HFFc6 (cell line): ENCODE data around the gene CDY2B. TPM values are rescaled to one million over a fixed set of nuclear protein-coding genes. Genes with fewer than 3 reads are reported as not detected.
"Not testable (repeated sequence)": the region's sequence is repeated elsewhere in the genome, so short reads cannot be mapped to it uniquely, and the experiment has no call there.

Experiments
- DNase-seq: peaks from one replicate; pipeline ENCODE4 v3.0.0-alpha.2; 2018
- H3K27ac Mint-ChIP-seq: 2 replicates; pipeline ENCODE4 v1.8.0; 2020; ENCODE audit warnings: mild to moderate bottlenecking, mixed read lengths
- H3K27me3 Mint-ChIP-seq: 2 replicates; pipeline ENCODE4 v1.8.0; 2021; ENCODE audit warnings: mild to moderate bottlenecking, moderate library complexity, mixed read lengths; ENCODE audit not compliant: insufficient read depth
- H3K36me3 Mint-ChIP-seq: 2 replicates; pipeline ENCODE4 v1.8.0; 2021; ENCODE audit warnings: low read depth, mixed read lengths
- H3K4me1 Mint-ChIP-seq: 2 replicates; pipeline ENCODE4 v1.8.0; 2020; ENCODE audit warnings: low read depth, mixed read lengths
- H3K4me3 Mint-ChIP-seq: 2 replicates; pipeline ENCODE4 v1.8.0; 2020; ENCODE audit warnings: mild to moderate bottlenecking, moderate library complexity, mixed read lengths
- H3K9me3 Mint-ChIP-seq: 2 replicates; pipeline ENCODE4 v1.8.0; 2020; ENCODE audit warnings: mild to moderate bottlenecking, mixed read lengths
- long read RNA-seq: library from polyadenylated mRNA; unstranded; transcript quantifications from one replicate; pipeline ENCODE4 v2.0.0, GENCODE V29; 2019
- total RNA-seq, 6 experiments: library from RNA; stranded (reverse); fragmentation: NEBNext Ultra II Directional; extraction: Animal tissue kit (Norgen Biotek cat#: 25700); gene quantifications; 2 replicates in 1 of 6; 3 replicates in 5 of 6; pipeline ENCODE4 v1.2.3, GENCODE V29; 2021

Gene CDY2B
- not detected for total RNA-seq
- long read RNA-seq = 0 reads

- not testable (repeated sequence) for H3K4me1 Mint-ChIP-seq, H3K36me3 Mint-ChIP-seq, H3K27me3 Mint-ChIP-seq, DNase-seq, H3K4me3 Mint-ChIP-seq, H3K9me3 Mint-ChIP-seq, H3K27ac Mint-ChIP-seq
Observed at GRCh38 chrY:17880120-17880519, at the start of gene CDY2B. CDY2B (minus strand) TSS chrY:17880220; CDS start chrY:17879892, 328 bp downstream.

GRCh38 chrY:17908009-17908408, 28.0 kb upstream of the CDY2B start:
- H3K4me3 Mint-ChIP-seq, H3K4me1 Mint-ChIP-seq, H3K27me3 Mint-ChIP-seq, DNase-seq, H3K36me3 Mint-ChIP-seq, H3K9me3 Mint-ChIP-seq, H3K27ac Mint-ChIP-seq: not testable (repeated sequence)

GRCh38 chrY:17907351-17907750, 27.3 kb upstream of the CDY2B start:
- H3K36me3 Mint-ChIP-seq, H3K9me3 Mint-ChIP-seq, DNase-seq, H3K27ac Mint-ChIP-seq, H3K27me3 Mint-ChIP-seq, H3K4me1 Mint-ChIP-seq, H3K4me3 Mint-ChIP-seq: not testable (repeated sequence)

GRCh38 chrY:17881697-17882096, 1.7 kb upstream of the CDY2B start:
- H3K4me1 Mint-ChIP-seq, H3K9me3 Mint-ChIP-seq, DNase-seq, H3K27me3 Mint-ChIP-seq, H3K4me3 Mint-ChIP-seq, H3K27ac Mint-ChIP-seq, H3K36me3 Mint-ChIP-seq: not testable (repeated sequence)

- DNase-seq, H3K36me3 Mint-ChIP-seq, H3K9me3 Mint-ChIP-seq, H3K4me1 Mint-ChIP-seq, H3K27ac Mint-ChIP-seq, H3K27me3 Mint-ChIP-seq, H3K4me3 Mint-ChIP-seq: not testable (repeated sequence)
Observed at GRCh38 chrY:17876767-17877166, 3.3 kb downstream of the CDY2B start.

GRCh38 chrY:17875401-17875800, 4.6 kb downstream of the CDY2B start:
- H3K4me3 Mint-ChIP-seq = not testable (repeated sequence)

GRCh38 chrY:17871194-17871903, 8.7 kb downstream of the CDY2B start:
- H3K4me3 Mint-ChIP-seq, H3K27me3 Mint-ChIP-seq, H3K9me3 Mint-ChIP-seq, H3K27ac Mint-ChIP-seq, DNase-seq, H3K36me3 Mint-ChIP-seq, H3K4me1 Mint-ChIP-seq: not testable (repeated sequence)

More at GRCh38 chrY:17875401-17875800, 4.6 kb downstream of the CDY2B start:
- H3K9me3 Mint-ChIP-seq, H3K36me3 Mint-ChIP-seq, DNase-seq, H3K27me3 Mint-ChIP-seq, H3K4me1 Mint-ChIP-seq, H3K27ac Mint-ChIP-seq: not testable (repeated sequence)

- not testable (repeated sequence) for DNase-seq, H3K36me3 Mint-ChIP-seq, H3K27ac Mint-ChIP-seq, H3K9me3 Mint-ChIP-seq, H3K27me3 Mint-ChIP-seq, H3K4me1 Mint-ChIP-seq, H3K4me3 Mint-ChIP-seq
Observed at GRCh38 chrY:17870737-17871136, 9.3 kb downstream of the CDY2B start.

GRCh38 chrY:17867850-17868249, 12.2 kb downstream of the CDY2B start:
- H3K4me1 Mint-ChIP-seq, H3K9me3 Mint-ChIP-seq: not testable (repeated sequence)

GRCh38 chrY:17860634-17861033, 19.4 kb downstream of the CDY2B start:
- H3K36me3 Mint-ChIP-seq, H3K27me3 Mint-ChIP-seq, H3K9me3 Mint-ChIP-seq, H3K4me3 Mint-ChIP-seq, H3K27ac Mint-ChIP-seq, DNase-seq, H3K4me1 Mint-ChIP-seq: not testable (repeated sequence)

More at GRCh38 chrY:17867850-17868249, 12.2 kb downstream of the CDY2B start:
- H3K27ac Mint-ChIP-seq, DNase-seq, H3K4me3 Mint-ChIP-seq, H3K27me3 Mint-ChIP-seq, H3K36me3 Mint-ChIP-seq: not testable (repeated sequence)

GRCh38 chrY:17856963-17857848, 22.8 kb downstream of the CDY2B start:
- not testable (repeated sequence) for H3K27ac Mint-ChIP-seq, H3K4me1 Mint-ChIP-seq, H3K9me3 Mint-ChIP-seq

GRCh38 chrY:17856508-17856907, 23.5 kb downstream of the CDY2B start:
- not testable (repeated sequence) for H3K27ac Mint-ChIP-seq, DNase-seq, H3K9me3 Mint-ChIP-seq, H3K36me3 Mint-ChIP-seq, H3K4me1 Mint-ChIP-seq, H3K4me3 Mint-ChIP-seq, H3K27me3 Mint-ChIP-seq

More at GRCh38 chrY:17856963-17857848, 22.8 kb downstream of the CDY2B start:
- not testable (repeated sequence) for DNase-seq, H3K4me3 Mint-ChIP-seq, H3K36me3 Mint-ChIP-seq, H3K27me3 Mint-ChIP-seq

- not testable (repeated sequence) for H3K4me3 Mint-ChIP-seq, DNase-seq, H3K27ac Mint-ChIP-seq, H3K27me3 Mint-ChIP-seq, H3K4me1 Mint-ChIP-seq, H3K36me3 Mint-ChIP-seq, H3K9me3 Mint-ChIP-seq
Observed at GRCh38 chrY:17849131-17849530, 30.9 kb downstream of the CDY2B start.

GRCh38 chrY:17832149-17832548, 47.9 kb downstream of the CDY2B start:
- not testable (repeated sequence) for H3K4me1 Mint-ChIP-seq, H3K9me3 Mint-ChIP-seq, H3K36me3 Mint-ChIP-seq, DNase-seq, H3K27me3 Mint-ChIP-seq, H3K27ac Mint-ChIP-seq, H3K4me3 Mint-ChIP-seq
